ENCODE data around the gene XAGE2.
"Not testable (repeated sequence)": the region's sequence is repeated elsewhere in the genome, so short reads cannot be mapped to it uniquely, and the experiment has no call there.

XAGE2 gene

GRCh38 chrX:52368368-52369055, at the start of gene XAGE2:
TSS of gene XAGE2 (plus strand) at chrX:52369021. CDS start at chrX:52370015, 994 bp downstream.
- no peak for DNase-seq

DNA sequence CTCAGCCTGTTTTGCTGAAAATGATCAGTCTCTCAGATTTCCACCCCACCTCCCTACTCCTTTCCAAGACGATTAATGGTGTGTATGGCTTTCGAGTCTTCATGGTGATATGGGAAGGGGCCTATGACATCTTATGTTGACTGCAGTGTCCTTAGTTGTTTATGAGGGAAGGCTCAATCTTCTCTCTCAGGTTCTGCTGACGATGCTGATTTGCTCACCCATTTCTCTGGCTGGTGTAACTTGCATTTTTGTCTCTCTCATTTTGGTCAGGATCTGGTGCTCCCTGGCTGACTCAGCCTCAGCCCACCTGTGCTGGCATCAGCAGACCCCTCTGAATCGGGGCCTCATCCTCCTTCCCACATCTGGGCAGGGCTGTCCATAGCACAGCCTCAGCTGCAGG, 31.4 kb upstream of the XAGE2 start:
- no peak for DNase-seq

DNA sequence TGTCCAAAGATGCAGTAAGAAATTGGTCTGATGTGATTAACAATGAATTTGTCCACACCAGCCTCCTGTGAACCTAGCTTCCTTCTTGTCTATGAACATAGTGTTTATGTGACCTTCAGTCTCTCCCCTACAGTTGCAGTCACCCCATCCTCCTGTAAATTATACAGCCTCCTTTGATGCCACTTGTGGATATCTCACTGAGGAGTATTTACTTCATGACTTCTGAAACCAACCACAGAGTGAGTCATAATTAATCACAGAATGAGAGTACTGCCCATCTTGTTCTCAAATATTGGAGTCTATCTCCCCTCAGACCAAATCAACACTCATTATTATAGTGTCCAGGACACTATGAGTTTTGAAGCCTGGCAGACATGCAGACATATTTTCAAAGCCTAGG, 27.3 kb upstream of the XAGE2 start:
- no peak for DNase-seq

- not testable (repeated sequence) for DNase-seq
Observed at GRCh38 chrX:52343131-52343530, 25.7 kb upstream of the XAGE2 start.

DNA sequence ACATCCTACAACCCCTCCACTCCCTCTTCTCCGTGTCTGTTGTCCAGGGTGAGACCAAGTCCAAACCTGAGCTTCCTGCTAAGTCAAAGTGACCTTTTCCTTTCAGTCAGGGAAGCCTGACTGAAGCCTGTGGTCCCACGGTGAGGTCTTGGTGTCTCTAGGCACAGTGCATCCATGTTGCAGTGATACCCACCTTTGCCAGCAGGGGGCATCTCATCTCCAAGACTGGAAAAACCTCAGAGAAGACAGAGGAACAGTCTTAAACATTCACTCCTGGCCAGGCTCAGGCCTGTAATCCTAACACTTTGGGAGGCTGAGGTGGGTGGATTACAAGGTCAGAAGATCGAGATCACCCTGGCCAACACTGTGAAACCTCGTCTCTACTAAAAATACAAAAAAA, 23.4 kb upstream of the XAGE2 start:
- DNase-seq, result peak; percentile 44

DNA sequence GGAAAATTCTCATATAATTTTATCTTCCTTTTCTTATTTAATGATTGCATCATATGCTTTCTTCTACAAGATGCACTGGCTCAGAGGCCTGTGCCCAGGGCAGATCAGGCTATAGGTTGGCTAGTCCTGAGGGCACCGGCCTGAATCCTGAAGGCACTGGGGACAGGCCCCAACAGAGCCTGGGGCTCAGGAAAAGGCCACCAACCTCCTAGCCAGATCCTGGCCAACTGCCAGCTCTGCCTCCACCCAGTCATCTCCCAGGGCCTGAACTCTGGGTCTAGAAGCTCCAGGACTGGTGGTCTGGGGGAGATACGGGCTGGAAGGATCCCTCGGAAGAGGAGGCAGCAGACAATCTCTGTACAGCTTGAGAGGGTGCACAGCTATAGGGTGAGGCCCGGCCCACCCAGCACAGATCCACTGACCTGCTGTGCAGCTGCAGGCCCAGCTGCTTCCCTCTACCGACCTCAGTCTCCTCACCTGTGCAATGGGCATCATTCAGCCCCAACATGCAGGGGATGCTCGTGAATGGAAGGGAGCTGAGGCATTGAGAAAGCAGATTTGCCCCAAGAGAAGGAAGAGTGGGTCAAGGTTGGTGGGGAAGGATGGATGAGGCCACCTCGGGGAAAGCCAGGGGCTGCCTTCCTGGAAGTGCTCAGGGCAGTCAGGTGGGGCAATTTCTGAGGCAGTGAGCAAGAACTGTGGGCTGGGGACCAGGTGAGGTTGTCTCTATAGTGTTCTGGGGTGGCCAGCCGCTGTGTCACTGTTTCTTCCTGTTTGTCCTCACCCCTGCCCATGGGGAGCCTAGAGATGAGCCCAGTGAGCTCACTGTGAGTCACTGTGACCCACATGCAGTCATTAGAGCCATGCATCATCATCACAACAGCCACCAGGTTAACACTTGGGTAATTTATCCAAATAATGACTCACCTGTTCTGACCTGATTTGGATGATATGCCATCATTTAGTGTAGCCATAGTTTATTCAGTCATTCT, 22.4 kb upstream of the XAGE2 start:
- DNase-seq, result peak; percentile 27

GRCh38 chrX:52349681-52350080, 19.1 kb upstream of the XAGE2 start:
- DNase-seq, result no peak

DNA sequence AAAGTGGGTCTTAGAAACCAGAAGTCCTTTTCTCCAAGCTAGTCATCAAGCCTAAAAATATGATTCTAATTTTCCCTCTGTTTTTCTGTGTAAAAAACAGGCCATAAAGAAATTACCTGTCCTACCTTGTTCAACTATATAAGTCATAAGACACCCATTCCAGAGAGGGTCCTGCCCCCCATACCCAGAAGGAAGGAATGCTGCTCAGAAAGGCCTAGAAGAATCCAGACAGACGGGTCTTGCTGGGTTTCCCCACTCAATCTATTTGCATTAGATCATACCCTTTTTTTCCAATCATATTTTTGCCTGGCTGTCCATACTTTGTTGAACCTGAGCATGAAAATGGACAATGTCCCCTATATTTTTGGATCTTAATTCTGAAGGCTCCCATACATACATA, 16.3 kb upstream of the XAGE2 start:
- DNase-seq, result no peak

GRCh38 chrX:52353838-52354237, 15.0 kb upstream of the XAGE2 start:
- no peak for DNase-seq

- no peak for DNase-seq
Observed at GRCh38 chrX:52355108-52355507, 13.7 kb upstream of the XAGE2 start.

- DNase-seq, result no peak
Observed at GRCh38 chrX:52359614-52360232, 9.1 kb upstream of the XAGE2 start.

DNA sequence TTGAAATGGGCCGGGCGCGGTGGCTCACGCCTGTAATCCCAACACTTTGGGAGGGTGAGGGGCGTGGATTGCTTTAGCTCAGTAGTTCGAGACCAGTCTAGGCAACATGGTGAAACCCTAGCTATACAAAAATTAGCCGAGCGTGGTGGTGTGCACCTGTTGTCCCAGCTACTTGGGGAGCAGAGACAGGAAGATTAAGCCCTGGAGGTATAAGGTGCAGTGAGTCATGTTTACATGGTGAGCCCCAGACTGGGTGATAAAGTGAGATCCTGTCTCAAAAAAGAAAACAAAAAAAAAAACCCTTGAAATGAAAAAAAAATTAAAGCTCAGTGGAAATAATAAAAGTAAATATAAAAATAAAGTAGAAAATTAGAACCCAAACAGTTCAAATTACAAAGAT, 6.9 kb upstream of the XAGE2 start:
- DNase-seq, result no peak

DNA sequence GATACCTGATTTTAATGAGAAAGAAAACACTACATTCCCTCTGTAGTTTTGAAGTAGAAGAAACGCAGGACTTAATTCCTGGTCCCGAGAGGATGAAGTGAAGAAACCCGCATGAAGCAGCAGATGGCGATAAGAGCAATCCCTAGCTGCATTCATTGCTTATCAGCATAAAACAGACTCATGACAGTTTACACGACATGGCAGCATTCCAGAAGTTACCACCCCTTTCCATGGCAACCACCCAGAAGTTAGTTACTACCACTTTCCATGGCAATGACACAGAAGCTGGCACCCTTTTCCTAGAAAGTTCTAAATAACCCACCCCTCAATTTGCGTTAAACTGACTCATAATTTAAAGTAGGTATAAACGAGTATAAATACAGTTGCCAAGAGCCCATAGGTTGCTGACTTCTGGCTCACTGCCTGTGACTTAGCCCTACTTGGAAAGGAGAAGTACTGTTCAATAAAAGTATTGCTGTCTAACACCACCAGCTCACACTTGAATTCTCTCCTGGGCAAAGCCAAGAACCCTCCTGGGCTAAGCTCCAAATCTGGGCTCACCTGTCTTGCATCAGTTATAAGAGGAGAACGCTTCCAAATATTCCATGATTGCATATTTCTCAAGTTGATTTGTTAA, 5.5 kb upstream of the XAGE2 start:
- DNase-seq, result no peak

GRCh38 chrX:52378870-52379269, 10.0 kb downstream of the XAGE2 start:
- DNase-seq, result no peak

- DNase-seq, result no peak
Observed at GRCh38 chrX:52380993-52381392, 12.2 kb downstream of the XAGE2 start.

DNA sequence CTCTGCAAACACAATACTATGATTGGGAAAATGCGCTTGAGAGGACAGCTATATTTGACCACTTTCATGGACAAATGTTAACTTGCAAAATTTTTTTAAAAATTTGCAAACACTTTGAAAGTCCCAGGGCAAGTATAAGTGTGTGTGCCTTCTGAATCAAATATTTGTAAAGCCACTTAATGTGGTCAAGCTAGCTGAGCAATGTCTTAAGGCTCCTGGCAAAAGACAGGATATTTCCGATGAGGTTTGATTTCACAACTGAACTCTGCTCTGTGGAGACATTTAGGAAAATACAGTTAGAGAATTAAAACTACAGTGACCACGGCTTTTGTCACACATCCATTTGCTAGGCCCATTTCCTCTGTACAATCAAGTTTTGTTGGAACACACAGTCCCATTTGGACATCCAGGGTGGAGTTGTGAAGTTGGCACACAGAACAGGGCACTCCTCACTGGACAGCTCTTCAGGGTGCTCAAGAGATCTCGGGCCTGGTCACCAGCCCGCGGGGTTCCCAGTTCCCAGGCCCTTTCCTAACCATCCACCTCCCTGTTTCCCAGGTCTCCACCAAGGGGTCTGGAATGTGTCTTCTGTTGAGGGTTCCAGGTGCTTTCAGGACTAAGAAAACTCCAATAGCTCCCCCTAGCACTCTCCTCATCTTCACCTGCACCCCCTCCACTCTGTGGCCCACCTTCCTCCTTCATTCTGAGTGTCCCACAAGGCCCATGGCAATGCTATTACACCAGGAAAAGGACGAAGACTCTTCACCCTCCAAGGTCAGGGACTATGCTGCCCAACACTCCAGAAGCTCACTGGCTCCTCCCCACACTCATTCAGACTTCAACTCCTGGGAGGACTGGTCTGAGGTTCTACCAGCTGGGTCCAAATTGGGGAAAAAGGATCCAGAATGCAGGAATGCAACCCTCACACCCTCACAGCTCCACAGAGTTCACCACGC, 41.9 kb downstream of the XAGE2 start:
- no peak for DNase-seq

- DNase-seq, result no peak
Observed at GRCh38 chrX:52415304-52415703, 46.5 kb downstream of the XAGE2 start.

DNA sequence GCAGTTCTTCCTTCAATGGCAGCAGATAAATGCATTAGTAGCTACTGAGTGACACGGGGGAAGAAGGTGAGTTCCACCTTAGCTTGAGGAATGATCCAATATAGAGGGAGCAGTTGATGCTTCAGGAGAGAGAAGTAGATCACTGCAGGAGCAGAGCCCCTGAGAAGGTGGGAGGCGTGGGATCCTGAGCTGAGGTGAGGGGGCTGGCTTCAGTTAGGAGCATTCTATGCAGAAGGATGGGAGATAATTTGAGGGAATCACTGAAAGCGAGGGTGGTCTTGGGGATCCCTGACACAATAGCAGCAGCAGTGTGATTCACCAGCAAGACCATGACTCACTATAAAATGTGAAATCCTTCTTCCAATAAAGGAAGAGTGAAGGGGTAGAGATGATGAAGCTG, 48.0 kb downstream of the XAGE2 start:
- DNase-seq, result no peak

GRCh38 chrX:52420824-52421443, 52.1 kb downstream of the XAGE2 start:
- peak; percentile 7 for DNase-seq

- peak; percentile 82 for DNase-seq
Observed at GRCh38 chrX:52422884-52423283, 54.1 kb downstream of the XAGE2 start.

DNA sequence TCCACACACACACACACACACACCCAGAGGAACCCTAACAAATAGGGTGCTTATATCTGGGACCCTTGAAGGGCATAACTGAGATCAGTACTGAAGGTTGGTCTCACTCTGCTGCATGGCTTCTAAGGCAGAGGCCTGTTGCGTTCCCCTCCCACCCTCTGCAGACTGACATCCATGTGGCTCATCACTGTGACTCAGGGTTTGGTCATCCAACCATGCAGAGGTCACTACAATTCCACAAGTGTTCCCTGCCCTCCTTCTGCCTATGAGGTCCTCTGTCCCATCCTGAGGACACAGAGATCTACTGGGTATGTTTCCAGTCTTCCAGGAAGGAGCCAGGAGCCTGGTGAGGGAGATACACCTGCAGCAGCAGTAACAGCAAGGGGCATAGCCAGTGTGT, 55.8 kb downstream of the XAGE2 start:
- DNase-seq, result peak; percentile 69
